RWPE2 (cell line): ENCODE results near the gene CST9L.

Experiments used
- ATAC-seq: fragments of 200-7000 bp; cut with Tn5 transposase; 3 replicates; pipeline ENCODE4 v1.9.1; 2021; ENCODE audit warnings: low read depth
- DNase-seq: peaks from one replicate; pipeline ENCODE4 v3.0.0-alpha.2; 2020; ENCODE audit warnings: low spot score
- H3K27ac ChIP-seq: fragments of 450-650 bp; 2 replicates; pipeline ENCODE4 v1.5.1; 2017; ENCODE audit warnings: mild to moderate bottlenecking; ENCODE audit not compliant: poor library complexity, severe bottlenecking
- H3K27me3 ChIP-seq: fragments of 250-450 bp; sonication (Bioruptor Pico); 2 replicates; pipeline ENCODE4 v1.5.1; 2021; ENCODE audit warnings: mild to moderate bottlenecking, moderate library complexity; ENCODE audit not compliant: insufficient read depth, poor library complexity, severe bottlenecking
- H3K36me3 ChIP-seq: fragments of 250-450 bp; sonication (Bioruptor Pico); 2 replicates; pipeline ENCODE4 v1.5.1; 2020; ENCODE audit warnings: low read depth, mild to moderate bottlenecking, moderate library complexity
- H3K4me1 ChIP-seq: fragments of 250-450 bp; sonication (Bioruptor Pico); 2 replicates; pipeline ENCODE4 v1.5.1; 2021; ENCODE audit warnings: mild to moderate bottlenecking, moderate library complexity; ENCODE audit not compliant: insufficient read depth, poor library complexity, severe bottlenecking
- H3K4me3 ChIP-seq: fragments of 250-450 bp; sonication (Bioruptor Pico); 2 replicates; pipeline ENCODE4 v1.5.1; 2021; ENCODE audit warnings: mild to moderate bottlenecking, moderate library complexity; ENCODE audit not compliant: severe bottlenecking
- H3K9me3 ChIP-seq: fragments of 250-450 bp; sonication (Bioruptor Pico); 2 replicates; pipeline ENCODE4 v1.5.1; 2021; ENCODE audit warnings: mild to moderate bottlenecking, moderate library complexity; ENCODE audit not compliant: severe bottlenecking
- TF ChIP-seq, protein P1 (sequence below): fragments of 450-650 bp; IDR thresholded peaks from one replicate; pipeline ENCODE4 v1.5.1; 2017; ENCODE audit warnings: mild to moderate bottlenecking, moderate library complexity; ENCODE audit not compliant: poor library complexity, severe bottlenecking

CST9L gene

DNA sequence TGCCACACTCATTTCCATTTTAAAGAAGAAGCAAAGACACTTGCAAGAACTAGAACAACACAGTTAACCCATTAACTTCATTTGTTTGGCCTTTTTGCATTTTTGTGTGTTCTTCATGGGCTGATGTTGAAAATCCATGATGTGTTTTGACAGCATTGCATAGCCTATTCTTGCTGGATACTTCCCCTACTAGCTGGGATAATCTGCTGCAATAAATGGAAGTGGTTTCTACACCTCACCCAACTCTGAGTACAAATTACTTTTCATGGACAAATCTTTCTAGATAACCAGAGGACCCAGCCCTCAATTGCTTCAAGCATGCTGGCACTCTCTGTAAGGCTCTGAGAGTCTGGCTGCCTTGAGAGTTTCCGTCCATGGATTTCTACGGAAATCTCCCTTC, 26.5 kb downstream of the CST9L start:
- DNase-seq (no peak), ATAC-seq (no peak)
- Histone ChIP-seq H3K4me3 (no peak overlapping the region), H3K27ac (peak overlapping the region; percentile 55), H3K9me3 (no peaks in the 10 kb centered on the region), H3K4me1 (peaks cover 17% of the 10 kb centered on the region), H3K36me3 (no peaks in the 10 kb centered on the region), H3K27me3 (no peaks in the 10 kb centered on the region)
- TF ChIP-seq, protein P1, sequence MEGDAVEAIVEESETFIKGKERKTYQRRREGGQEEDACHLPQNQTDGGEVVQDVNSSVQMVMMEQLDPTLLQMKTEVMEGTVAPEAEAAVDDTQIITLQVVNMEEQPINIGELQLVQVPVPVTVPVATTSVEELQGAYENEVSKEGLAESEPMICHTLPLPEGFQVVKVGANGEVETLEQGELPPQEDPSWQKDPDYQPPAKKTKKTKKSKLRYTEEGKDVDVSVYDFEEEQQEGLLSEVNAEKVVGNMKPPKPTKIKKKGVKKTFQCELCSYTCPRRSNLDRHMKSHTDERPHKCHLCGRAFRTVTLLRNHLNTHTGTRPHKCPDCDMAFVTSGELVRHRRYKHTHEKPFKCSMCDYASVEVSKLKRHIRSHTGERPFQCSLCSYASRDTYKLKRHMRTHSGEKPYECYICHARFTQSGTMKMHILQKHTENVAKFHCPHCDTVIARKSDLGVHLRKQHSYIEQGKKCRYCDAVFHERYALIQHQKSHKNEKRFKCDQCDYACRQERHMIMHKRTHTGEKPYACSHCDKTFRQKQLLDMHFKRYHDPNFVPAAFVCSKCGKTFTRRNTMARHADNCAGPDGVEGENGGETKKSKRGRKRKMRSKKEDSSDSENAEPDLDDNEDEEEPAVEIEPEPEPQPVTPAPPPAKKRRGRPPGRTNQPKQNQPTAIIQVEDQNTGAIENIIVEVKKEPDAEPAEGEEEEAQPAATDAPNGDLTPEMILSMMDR = no peak

DNA sequence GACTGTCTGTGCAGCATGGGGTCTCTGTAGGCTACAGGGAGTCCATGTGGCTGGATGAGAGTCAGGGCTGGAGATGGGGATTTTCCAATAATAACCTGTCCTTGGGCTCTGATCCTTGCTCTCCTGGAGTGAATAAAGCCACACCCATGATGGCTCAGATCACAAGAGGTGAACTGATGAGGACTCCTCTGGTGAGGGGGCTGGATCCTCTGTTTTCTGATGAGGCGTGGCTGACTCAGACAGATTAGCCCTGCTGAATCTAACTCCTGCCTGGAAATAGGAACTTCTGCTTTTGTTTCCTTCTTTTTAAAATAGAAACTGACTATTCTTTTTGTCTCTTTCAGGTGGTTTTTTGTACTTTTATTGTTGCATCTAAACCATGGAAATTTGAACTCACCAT, 27.0 kb downstream of the CST9L start:
- TF ChIP-seq, protein P1 = no peak
- Histone ChIP-seq H3K27me3 (no peaks in the 10 kb centered on the region), H3K4me3 (no peak overlapping the region), H3K9me3 (no peaks in the 10 kb centered on the region), H3K36me3 (no peaks in the 10 kb centered on the region), H3K4me1 (peaks cover 17% of the 10 kb centered on the region), H3K27ac (peak overlapping the region; percentile 55)
- ATAC-seq (peak; percentile 92), DNase-seq (no peak)

DNA sequence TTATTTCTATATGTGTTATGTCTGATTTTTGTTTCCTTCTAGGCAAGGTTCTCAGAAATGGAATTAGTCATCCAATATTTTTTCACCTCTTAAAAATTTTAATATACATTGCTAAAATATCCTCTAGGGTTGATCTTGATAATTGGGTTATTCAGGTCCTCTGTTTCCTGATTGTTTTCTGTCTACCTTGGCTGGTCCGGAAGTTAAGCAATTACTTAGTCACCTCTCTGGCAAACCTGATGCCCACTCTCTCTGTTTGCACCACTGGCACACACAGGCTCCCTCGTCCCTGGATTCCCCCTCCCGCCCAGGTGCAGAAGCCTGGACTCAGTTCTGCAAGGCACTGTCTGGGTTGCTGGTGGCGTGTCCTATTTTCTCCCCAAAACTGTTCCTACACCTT, 27.7 kb downstream of the CST9L start:
- no peaks in the 10 kb centered on the region for H3K9me3 ChIP-seq
- H3K27me3 ChIP-seq = no peaks in the 10 kb centered on the region
- no peak for DNase-seq
- peaks cover 17% of the 10 kb centered on the region for H3K4me1 ChIP-seq
- no peak overlapping the region for H3K4me3 ChIP-seq
- peak; percentile 88 for ATAC-seq
- peak overlapping the region; percentile 55 for H3K27ac ChIP-seq
- no peaks in the 10 kb centered on the region for H3K36me3 ChIP-seq
- TF ChIP-seq, protein P1 = no peak

DNA sequence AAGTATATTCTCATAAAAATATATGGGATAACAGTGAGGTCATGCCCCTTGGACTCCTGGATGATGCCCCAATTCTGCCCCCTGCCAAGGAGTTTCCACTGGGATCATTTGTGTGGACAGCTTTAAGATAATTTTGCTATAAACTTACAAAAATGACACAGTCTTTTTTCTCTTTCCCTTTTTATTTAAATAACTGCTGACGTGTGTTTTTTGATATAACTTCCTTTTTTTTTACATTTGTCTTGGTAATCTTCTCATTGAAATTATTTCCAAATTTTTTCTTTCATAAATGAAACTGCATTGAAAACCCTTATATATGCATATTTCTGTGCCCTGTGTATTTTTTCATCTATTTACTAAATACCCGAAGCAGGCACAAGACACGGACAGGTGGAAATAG, 31.3 kb downstream of the CST9L start:
- no peak for DNase-seq
- H3K4me3 ChIP-seq = no peak overlapping the region
- no peaks in the 10 kb centered on the region for H3K36me3 ChIP-seq
- ATAC-seq = no peak
- H3K9me3 ChIP-seq = no peaks in the 10 kb centered on the region
- H3K27me3 ChIP-seq = no peaks in the 10 kb centered on the region
- peaks cover 17% of the 10 kb centered on the region for H3K4me1 ChIP-seq
- TF ChIP-seq, protein P1 = no peak
- H3K27ac ChIP-seq = no peak overlapping the region

GRCh38 chr20:23536328-23536974, 31.8 kb downstream of the CST9L start:
- Histone ChIP-seq H3K27me3 (no peaks in the 10 kb centered on the region), H3K27ac (no peak overlapping the region), H3K36me3 (no peaks in the 10 kb centered on the region), H3K4me3 (no peak overlapping the region), H3K4me1 (peaks cover 12% of the 10 kb centered on the region), H3K9me3 (no peaks in the 10 kb centered on the region)
- ATAC-seq = no peak
- no peak for DNase-seq
- TF ChIP-seq, protein P1 = no peak
